ENCODE results near the gene INPP5D.

GRCh38 chr2:233082931-233083755, 23.0 kb downstream of the INPP5D start:
- TF ChIP-seq CTCF (IDR thresholded peaks at IDR 0.05; ENCODE audit: low read depth, low read length, poor library complexity, severe bottlenecking): no peak
- TF ChIP-seq EZH2phosphoT487 (IDR thresholded peaks at IDR 0.05; ENCODE audit: borderline replicate concordance, low read length): no peak

Data from DOHH2 (cell line).